22Rv1 (cell line): ENCODE results near the gene CCNK.

Experiments
- ZFX ChIP-seq: fragments of 450-650 bp; IDR thresholded peaks from 2 replicates; pipeline ENCODE4 v1.6.1; 2017; ENCODE audit warnings: antibody characterized with exemption, borderline replicate concordance
- TF ChIP-seq, protein P1 (sequence below): fragments of 450-650 bp; IDR thresholded peaks from 2 replicates; pipeline ENCODE4 v1.5.1; 2017; ENCODE audit warnings: mild to moderate bottlenecking

DNA sequence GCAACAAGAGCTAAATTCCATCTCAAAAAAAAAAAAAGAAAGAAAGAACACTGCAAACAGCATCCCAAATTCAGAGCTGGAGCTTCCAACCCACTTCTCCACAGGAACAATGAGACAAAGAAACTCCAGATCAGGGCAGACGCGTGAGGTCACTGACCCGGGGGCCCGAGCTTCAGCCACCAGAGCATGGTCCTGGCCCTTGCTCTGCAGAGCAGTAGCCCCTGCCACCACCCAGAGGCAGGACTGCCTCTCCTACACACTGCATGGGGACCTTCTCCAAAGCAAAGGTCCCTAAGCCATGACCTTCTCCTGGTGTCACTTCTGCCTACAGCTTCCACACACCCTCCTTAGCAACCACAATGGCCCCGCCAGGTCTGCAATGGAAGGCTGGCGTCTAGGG lies 53.1 kb downstream of the CCNK start:
- TF ChIP-seq, protein P1, sequence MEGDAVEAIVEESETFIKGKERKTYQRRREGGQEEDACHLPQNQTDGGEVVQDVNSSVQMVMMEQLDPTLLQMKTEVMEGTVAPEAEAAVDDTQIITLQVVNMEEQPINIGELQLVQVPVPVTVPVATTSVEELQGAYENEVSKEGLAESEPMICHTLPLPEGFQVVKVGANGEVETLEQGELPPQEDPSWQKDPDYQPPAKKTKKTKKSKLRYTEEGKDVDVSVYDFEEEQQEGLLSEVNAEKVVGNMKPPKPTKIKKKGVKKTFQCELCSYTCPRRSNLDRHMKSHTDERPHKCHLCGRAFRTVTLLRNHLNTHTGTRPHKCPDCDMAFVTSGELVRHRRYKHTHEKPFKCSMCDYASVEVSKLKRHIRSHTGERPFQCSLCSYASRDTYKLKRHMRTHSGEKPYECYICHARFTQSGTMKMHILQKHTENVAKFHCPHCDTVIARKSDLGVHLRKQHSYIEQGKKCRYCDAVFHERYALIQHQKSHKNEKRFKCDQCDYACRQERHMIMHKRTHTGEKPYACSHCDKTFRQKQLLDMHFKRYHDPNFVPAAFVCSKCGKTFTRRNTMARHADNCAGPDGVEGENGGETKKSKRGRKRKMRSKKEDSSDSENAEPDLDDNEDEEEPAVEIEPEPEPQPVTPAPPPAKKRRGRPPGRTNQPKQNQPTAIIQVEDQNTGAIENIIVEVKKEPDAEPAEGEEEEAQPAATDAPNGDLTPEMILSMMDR: no peak
- no peak for TF ChIP-seq ZFX
